DLD1 (cell line): ENCODE data around the gene DNAJC13.
"Not testable (repeated sequence)": the region's sequence is repeated elsewhere in the genome, so short reads cannot be mapped to it uniquely, and the experiment has no call there.

Source experiments
- in situ Hi-C: cut with HindIII; loops from 2 replicates; pipeline ENCODE4 v1.10.0; 2017; ENCODE audit warnings: low sequenced_read_pairs

Gene DNAJC13, protein sequence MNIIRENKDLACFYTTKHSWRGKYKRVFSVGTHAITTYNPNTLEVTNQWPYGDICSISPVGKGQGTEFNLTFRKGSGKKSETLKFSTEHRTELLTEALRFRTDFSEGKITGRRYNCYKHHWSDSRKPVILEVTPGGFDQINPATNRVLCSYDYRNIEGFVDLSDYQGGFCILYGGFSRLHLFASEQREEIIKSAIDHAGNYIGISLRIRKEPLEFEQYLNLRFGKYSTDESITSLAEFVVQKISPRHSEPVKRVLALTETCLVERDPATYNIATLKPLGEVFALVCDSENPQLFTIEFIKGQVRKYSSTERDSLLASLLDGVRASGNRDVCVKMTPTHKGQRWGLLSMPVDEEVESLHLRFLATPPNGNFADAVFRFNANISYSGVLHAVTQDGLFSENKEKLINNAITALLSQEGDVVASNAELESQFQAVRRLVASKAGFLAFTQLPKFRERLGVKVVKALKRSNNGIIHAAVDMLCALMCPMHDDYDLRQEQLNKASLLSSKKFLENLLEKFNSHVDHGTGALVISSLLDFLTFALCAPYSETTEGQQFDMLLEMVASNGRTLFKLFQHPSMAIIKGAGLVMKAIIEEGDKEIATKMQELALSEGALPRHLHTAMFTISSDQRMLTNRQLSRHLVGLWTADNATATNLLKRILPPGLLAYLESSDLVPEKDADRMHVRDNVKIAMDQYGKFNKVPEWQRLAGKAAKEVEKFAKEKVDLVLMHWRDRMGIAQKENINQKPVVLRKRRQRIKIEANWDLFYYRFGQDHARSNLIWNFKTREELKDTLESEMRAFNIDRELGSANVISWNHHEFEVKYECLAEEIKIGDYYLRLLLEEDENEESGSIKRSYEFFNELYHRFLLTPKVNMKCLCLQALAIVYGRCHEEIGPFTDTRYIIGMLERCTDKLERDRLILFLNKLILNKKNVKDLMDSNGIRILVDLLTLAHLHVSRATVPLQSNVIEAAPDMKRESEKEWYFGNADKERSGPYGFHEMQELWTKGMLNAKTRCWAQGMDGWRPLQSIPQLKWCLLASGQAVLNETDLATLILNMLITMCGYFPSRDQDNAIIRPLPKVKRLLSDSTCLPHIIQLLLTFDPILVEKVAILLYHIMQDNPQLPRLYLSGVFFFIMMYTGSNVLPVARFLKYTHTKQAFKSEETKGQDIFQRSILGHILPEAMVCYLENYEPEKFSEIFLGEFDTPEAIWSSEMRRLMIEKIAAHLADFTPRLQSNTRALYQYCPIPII (N-terminal part only)

DNA sequence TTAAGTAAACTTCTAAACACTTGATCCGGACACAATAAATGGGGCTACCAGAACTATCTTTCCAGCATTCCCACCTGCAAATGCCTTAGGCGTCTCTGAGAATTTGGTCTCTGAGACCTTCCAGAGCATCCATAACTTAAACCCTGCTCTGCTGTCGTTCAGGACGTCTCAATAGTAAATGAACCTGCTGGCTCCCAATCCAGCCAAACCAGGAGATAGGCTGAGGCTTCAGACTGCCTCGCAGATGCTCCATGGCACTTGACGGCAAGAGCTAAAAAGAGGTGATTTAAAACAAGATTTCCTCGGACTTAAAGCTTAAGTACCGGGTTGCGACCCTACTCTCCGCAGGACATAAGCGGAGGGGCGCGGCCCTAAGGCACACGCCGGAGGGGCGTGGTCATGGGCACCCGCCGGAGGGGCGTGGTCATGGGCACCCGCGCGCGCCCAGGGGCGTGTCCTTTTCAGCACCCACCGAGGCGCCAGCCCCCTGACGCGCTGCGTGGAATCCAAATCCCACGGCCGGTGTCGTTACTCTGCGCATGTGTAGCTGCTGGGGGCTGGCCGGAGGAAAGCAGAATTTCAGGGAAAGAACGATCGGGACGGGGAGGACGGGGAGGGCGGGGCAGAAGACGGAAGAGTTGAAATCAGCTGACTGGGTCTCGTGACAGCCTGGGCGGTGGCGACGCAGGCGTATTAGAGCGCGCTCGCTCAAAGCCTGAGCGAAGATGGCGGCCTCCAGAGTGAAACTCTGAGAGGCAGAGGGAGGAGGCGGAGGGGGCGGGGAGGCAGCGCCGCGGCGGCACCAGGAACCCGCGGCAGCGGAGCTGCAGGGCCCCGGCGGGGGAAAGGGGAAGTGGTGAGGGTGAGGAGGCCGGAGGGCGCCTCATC lies at the start of gene DNAJC13:
TSS of gene DNAJC13 (plus strand) at position 696 of the 888 bp plus-strand sequence. CDS start 17,049 bp downstream, outside the sequence.
- in situ Hi-C loops = no loop called here

DNA sequence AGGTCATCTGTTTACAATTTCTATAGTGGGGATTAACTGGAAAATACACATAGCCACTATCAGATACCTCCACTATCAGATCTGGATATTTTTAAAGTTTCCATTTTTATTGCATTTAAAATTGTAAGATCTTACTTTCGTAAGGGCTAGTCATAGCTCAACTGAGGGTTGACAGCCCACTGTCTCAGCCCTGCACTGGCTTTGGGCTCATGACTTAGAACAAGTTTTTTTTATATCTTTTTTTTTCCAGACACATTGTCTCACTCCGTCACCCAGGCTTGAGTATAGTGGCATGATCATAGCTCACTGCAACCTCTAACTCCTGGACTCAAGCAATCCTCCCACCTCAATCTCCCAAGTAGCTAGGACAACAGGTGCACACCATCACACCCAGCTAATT lies 48.8 kb upstream of the DNAJC13 start:
- in situ Hi-C loops = no loop called here

DNA sequence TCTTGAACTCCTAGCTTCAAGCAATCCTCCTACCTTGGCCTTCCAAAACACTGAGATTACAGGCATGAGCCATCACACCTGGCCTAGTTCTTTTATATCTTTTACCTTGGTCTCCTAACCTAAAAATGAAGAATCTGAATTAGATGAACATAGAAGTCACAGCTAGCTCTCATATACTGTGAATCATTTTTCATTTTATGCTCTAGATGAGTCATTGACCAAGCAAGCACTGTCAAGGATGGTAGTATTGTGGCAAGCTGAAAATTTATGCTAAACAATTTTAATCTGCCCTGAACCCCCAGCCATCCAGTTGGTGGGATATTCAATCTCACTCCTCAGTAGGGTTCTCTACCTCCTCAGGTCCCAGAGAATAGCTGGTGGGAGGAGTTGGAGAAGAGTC lies 48.3 kb upstream of the DNAJC13 start:
- in situ Hi-C loops = no loop called here

DNA sequence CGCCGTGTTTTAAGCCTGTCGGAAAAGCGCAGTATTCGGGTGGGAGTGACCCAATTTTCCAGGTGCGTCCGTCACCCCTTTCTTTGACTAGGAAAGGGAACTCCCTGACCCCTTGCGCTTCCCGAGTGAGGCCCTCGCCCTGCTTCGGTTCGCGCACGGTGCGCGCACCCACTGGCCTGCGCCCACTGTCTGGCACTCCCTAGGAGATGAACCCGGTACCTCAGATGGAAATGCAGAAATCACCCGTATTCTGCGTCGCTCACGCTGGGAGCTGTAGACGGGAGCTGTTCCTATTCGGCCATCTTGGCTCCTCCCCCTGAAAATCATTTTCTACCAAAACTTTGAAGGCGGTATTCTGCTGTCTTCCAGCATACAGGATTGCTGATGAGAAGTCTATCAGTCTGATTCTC lies 40.4 kb upstream of the DNAJC13 start:
- in situ Hi-C loops = not testable (repeated sequence)

DNA sequence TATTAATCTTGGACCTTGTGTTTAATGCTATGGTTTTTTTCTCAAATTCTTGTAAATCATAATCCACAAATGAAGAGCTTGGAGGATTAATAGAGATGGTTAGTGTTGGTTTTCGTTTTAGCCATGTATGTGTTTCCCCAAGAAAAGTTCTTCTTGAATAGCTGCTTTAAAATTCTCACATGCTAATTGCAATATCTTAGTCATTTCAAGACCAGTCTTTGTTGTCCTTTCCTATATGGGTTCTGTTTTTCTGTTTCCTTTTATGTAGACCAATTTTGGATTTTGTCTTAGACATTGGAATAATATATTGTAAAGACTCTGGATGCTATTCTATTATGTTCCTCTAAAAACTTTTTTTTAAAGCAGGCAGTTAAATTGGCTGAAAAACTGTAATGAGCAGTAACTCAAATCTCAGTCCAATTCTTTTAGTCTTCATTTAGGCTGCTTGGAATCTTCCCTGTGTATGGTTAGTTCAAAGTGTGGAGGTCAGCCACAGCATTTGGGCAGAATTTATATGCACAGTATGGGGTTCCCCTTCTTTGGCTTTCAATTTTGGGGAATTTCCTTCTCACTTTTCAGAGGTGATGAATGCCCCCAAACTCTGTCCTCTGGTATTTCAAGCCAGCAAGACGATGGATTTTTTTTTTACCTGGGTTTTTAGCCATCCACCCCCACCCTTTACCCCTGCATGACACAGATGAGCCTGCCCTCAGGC lies 39.1 kb upstream of the DNAJC13 start:
- in situ Hi-C loops = no loop called here

DNA sequence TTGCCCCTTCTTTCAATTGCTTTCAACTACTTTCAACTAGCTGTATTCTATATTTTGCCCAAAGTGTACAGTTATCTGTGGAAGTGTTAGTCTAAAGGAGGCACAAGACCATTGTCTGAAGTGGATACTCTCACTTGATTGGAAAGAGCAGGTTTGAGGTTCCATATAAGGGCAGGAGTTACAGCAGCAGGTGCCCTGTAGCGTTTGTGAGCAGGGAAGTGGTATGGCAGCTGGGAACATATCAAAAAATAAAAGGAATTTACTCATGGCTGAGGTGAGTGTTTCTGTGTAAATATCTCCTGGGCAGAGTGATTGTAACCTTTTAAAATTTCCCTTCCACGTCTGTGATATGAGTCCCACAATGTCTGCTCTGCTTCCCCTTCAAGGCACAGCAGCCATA lies 38.5 kb upstream of the DNAJC13 start:
- in situ Hi-C loops = no loop called here

DNA sequence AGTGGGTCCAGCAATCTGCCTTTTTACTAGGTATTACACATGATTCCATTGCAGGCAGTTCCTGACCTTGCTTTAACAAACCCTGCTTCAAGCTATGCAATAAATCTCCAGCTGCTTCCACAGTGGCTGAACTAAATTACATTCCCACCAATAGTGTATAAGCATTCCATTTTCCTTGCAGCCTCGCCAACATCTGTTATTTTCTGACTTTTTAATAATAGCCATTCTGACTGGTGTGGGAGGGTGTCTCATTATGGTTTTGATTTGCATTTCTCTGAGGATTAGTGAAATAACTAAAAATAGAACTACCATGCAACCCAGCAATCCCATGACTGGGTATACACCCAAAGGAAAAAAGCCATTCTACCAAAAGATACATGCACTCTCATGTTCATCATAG lies 36.4 kb upstream of the DNAJC13 start:
- in situ Hi-C loops = no loop called here

DNA sequence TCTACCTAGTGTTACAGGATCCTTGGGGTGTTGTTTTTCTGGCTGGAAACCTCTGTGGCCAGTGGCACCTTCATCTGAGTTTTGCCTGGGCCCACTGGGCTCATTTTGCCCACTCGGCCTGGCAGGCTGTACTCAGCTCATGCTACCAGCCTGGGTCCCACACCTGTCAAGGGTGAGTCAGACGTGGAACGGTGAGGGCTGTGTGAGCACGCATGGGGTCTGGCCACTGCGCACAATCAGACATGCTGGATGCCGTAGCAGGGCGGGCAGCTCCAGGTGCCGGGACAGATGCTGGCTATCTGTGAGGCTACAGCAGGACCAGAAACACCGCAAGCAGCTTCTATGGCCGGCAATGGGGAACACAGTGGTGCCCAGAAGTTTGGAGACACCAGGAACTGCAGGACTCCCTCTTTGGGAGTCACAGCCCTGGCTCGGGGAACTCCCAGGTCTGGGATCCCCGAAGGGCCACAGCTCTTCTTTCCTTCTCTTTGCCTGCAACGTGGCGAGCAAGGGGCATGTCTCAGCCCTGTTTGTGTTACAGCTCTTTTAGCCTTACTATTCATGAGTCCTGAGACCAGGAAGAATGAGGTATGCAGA lies 35.9 kb upstream of the DNAJC13 start:
- in situ Hi-C loops = no loop called here

DNA sequence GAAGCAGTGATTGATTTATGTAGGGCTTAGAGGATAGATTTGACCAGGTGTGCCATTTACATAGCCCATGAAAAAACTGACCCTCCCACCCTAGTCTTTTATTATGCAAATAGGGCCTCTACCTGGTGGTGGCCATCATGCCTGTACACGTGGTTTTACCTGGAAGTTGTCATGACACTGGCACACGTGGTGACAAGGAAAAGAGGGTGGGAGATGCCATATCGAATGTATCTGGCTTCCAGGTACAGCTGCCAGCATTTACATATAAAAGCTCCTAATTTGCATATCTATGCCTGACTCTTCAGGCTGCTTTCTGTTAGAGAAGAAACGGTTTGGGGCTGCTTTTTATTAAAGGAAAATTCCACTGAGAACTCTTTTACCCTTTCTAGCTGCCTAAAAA lies 35.0 kb upstream of the DNAJC13 start:
- in situ Hi-C loops = no loop called here

DNA sequence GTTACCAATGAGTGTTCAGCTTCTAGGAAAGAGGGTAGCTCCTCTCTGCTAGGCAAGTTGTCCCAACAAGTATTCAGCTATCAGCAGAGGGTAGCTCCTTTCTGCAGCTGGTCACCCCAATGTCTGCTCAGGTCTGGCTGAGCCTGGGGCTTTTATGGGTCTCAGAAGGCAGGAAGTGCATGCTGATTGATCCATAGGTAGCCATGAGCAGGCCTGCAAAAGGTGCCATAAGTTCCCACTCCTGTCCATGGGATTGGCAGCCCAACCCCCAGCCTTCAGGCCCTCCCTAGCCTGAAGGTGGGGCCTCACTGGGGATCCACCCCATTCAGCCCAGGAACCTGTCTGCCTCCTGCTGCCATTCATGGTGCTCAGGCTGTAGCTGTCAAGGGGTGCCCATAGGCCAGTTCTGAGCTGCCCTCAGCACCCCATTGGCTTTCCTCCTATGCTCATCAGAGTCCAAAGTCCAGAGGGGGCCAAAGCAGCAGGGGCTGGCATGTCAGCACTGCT lies 34.6 kb upstream of the DNAJC13 start:
- in situ Hi-C loops = no loop called here

DNA sequence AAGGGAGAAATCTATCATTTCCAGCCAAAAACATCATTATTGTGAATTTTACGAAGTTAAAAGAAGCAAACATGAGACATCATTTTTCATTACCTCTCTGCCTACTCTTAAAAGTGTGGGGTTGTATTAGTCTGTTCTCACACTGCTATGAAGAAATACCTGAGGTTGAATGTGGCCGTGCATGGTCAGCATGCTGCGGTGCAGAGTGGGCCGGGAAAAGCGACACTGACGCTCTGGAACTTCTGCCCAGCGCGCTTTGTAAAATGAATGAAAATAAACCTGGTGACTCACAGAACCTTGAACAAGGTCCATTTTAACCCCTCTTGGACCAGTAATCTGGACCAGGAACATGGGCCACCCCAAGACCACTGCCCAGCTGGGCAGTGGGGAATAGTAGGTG lies 31.0 kb upstream of the DNAJC13 start:
- in situ Hi-C loops = no loop called here

DNA sequence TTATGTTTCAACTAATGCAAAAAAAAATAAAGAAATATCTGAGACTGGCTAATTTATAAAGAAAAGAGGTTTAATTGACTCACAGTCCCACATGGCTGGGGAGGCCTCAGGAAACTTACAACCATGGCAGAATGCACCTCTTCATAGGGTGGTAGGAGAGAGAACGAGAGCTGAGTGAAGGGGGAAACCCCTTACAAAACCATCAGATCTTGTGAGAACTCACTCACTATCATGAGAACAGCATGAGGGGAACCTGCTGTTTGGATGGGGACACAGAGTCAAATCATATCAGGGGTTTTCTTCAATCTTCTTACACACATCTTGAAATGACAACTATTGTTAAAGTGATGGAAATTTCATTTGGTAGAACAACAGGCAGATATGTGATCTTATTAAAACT lies 24.6 kb upstream of the DNAJC13 start:
- in situ Hi-C loops = not testable (repeated sequence)

DNA sequence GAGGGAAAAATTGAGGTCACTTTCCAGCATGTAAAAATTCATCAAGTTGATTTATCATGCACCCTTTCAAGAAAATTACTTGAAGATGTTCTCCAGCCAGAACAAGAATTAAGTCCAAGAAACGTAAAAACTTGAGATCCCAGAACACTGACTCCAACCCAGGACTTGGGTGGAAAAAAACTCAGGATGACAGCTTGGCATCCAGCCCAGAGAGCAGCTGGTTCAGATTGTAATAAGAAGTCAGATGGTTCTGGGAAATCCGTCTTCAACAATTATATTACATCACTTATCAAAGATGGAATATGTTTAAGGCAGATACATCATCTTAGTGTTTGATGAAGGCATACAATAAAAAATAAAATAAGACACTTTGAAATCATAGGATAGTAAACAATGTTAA lies 23.0 kb upstream of the DNAJC13 start:
- in situ Hi-C loops = no loop called here

DNA sequence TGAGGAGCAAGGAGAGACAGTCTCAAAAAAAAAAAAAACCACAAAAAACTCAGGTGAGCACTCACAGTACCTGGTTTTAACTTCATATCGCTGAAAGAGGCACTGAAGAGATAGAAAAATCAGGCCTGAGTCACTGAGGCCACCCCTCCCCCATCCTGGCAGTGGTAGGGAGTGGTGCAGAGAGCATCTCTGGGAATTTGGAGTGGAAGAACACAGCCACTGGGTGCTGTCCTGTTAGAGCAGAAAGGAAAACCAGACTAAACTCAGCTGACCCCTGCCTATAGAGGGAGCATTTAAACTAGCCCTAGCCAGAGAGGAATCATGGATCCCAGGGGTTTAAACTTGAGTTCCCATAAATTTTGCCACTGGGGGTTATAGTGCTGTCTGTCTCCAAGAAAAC lies 22.2 kb upstream of the DNAJC13 start:
- in situ Hi-C loops = no loop called here

DNA sequence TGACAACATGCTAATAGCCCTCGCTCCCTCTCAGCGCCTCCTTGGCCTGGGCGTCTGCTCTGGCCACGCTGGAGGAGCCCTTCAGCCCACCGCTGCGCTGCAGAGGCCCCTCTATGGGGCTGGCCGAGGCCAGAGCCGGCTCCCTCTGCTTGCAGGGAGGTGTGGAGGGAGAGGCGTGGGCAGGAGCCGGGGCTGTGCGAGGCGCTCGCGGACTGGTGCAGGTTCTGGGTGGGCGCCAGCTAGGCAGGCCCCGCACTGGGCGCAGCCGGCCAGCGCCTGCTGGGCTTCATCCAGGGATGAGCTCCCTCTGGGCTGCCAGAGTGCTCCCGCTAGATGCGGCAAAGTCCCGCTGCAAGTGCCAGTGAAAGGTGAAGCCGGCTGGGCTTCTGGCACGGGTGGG lies 21.0 kb upstream of the DNAJC13 start:
- in situ Hi-C loops = no loop called here

DNA sequence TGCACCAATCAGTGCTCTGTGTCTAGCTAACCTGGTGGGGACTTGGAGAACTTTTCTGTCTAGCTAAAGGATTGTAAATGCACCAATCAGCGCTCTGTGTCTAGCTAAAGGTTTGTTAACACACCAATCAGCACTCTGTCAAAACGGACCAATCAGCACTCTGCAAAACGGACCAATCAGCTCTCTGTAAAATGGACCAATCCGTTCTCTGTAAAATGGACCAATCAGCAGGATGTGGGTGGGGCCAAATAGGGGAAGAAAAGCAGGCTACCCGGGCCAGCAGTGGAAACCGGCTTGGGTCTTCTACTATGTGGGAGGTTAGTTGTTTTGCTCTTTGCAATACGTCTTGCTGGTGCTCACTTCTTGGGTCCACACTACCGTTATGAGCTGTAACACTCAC lies 20.5 kb upstream of the DNAJC13 start:
- in situ Hi-C loops = not testable (repeated sequence)

DNA sequence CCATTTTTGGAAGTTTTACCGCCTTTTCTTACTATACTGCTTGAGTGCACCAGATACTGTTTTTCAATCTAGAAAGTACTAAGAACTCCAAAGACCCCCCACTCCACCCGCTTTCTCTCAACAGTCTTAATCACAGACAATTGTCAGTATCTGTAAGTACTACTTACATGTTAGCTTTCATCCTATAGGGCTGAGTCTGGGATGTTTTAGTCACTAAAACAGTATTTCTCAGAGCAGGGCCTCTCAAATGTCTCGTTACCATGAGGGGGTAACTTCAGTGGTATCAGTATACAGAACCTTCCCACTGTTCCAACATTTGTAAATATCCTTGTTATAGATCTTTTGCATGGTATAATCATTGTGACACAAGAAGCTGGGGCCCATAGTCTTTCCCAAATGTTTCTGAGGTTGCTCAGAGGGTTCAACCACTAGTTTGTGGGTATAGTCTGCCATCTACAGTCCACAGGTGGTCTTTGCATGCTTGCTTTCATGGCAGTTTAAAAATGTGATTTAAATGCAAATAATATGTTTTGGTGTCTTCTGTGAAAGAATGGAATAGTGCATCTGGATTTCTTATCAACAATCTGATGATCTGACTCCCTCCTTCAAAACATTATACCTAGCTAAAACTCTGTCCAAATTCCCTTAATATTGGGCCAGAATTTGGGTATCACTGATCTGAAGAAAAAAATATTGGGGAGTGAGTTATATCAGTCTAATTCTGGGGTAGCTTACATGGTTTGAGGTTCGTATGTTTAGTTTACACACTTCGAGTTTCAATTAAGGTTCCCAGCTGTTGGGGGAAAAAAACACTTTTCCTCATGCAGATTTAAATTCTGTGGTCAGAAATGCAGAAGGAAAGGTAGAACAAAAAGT lies 18.0 kb upstream of the DNAJC13 start:
- in situ Hi-C loops = no loop called here

DNA sequence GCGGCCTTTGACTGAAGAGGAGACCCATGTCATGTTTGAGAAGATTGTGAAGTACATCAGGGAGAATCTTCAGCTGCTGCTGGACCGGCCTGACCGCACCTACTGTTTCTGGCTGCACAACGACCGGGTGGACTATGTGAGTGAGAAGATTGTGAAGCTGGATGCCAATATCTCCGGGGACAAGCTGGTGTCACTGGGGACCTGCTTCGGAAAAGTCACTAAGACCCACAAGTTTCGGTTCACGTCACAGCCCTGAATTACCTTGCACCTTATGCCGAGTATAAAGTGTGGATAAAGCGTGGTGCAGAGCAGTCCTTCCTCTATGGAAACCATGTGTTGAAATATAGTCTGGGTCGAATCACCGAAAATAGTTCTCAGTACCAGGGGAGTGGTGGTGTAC lies 16.0 kb upstream of the DNAJC13 start:
- in situ Hi-C loops = no loop called here
